ENCODE measurements around the gene NRCAM. TPM values are rescaled to one million over a fixed set of nuclear protein-coding genes. Genes with fewer than 3 reads are reported as not detected.
A peak's percentile ranks its signal among the peaks of the same experiment; 100 is the strongest.
"Not testable (repeated sequence)": the region's sequence is repeated elsewhere in the genome, so short reads cannot be mapped to it uniquely, and the experiment has no call there.

The NRCAM gene
- polyA plus RNA-seq, 3 donors from 2014 or later = not detected

- no peak for DNase-seq
- no peaks in the 10 kb centered on the region for H3K4me1 Mint-ChIP-seq
- H3K9me3 Mint-ChIP-seq = no peaks in the 10 kb centered on the region
- no peak overlapping the region for H3K4me3 Mint-ChIP-seq
- peaks cover 14 to 52% (median 30%) of the 10 kb centered on the region in 3 donors for H3K36me3 Mint-ChIP-seq
- H3K27me3 Mint-ChIP-seq (ENCODE audit: low read depth in 3 of 3) = no peaks in the 10 kb centered on the region
- no peak overlapping the region for H3K27ac Mint-ChIP-seq
These were observed 23.5 kb upstream of the NRCAM start for GRCh38 chr7:108479751-108480150.

- H3K36me3 Mint-ChIP-seq = peaks cover 10 to 50% (median 30%) of the 10 kb centered on the region in 3 donors
These were observed 22.9 kb upstream of the NRCAM start for GRCh38 chr7:108479118-108479517.

GRCh38 chr7:108468246-108468645 lies 12.0 kb upstream of the NRCAM start:
- Mint-ChIP-seq H3K4me3 (no peak overlapping the region), H3K27ac (no peak overlapping the region), H3K36me3 (peaks cover under 1 to 3% (median 3%) of the 10 kb centered on the region in 3 donors), H3K27me3 (ENCODE audit: low read depth in 3 of 3) (peaks cover 0 to 8% (median 2%) of the 10 kb centered on the region in 3 donors), H3K9me3 (no peaks in the 10 kb centered on the region), H3K4me1 (no peaks in the 10 kb centered on the region)
- no peak for DNase-seq

More at GRCh38 chr7:108479118-108479517, 22.9 kb upstream of the NRCAM start:
- Mint-ChIP-seq H3K9me3 (no peaks in the 10 kb centered on the region), H3K4me3 (no peak overlapping the region), H3K27me3 (ENCODE audit: low read depth in 3 of 3) (no peaks in the 10 kb centered on the region), H3K27ac (no peak overlapping the region), H3K4me1 (no peaks in the 10 kb centered on the region)
- no peak for DNase-seq

GRCh38 chr7:108467391-108467790 lies 11.2 kb upstream of the NRCAM start:
- no peak overlapping the region for H3K4me3 Mint-ChIP-seq
- no peaks in the 10 kb centered on the region for H3K4me1 Mint-ChIP-seq
- no peaks in the 10 kb centered on the region for H3K9me3 Mint-ChIP-seq
- H3K27me3 Mint-ChIP-seq (ENCODE audit: low read depth in 3 of 3) = peaks cover 0 to 8% (median 2%) of the 10 kb centered on the region in 3 donors
- DNase-seq = no peak
- peaks cover 0 to 3% (median 2%) of the 10 kb centered on the region in 3 donors for H3K36me3 Mint-ChIP-seq
- H3K27ac Mint-ChIP-seq = no peak overlapping the region

- H3K9me3 Mint-ChIP-seq, H3K27ac Mint-ChIP-seq, H3K36me3 Mint-ChIP-seq, H3K4me1 Mint-ChIP-seq, H3K4me3 Mint-ChIP-seq, DNase-seq: not testable (repeated sequence)
- H3K27me3 Mint-ChIP-seq (ENCODE audit: low read depth in 3 of 3) = peaks cover 0 to 14% (median 2%) of the 10 kb centered on the region in 3 donors
These were observed 10.1 kb upstream of the NRCAM start for GRCh38 chr7:108466322-108466721.

- Mint-ChIP-seq H3K4me1 (no peaks in the 10 kb centered on the region), H3K27ac (no peak overlapping the region), H3K9me3 (no peaks in the 10 kb centered on the region), H3K36me3 (peaks cover 3% of the 10 kb centered on the region in 3 donors), H3K27me3 (ENCODE audit: low read depth in 3 of 3) (peaks cover 4 to 14% (median 4%) of the 10 kb centered on the region in 3 donors), H3K4me3 (no peak overlapping the region)
- no peak for DNase-seq
These were observed 8.5 kb upstream of the NRCAM start for GRCh38 chr7:108464743-108465142.

GRCh38 chr7:108463613-108464012 lies 7.4 kb upstream of the NRCAM start:
- Mint-ChIP-seq H3K27me3 (ENCODE audit: low read depth in 3 of 3) (peaks cover 4 to 19% (median 4%) of the 10 kb centered on the region in 3 donors), H3K27ac (no peak overlapping the region), H3K4me1 (no peaks in the 10 kb centered on the region), H3K36me3 (peaks cover 3 to 4% (median 3%) of the 10 kb centered on the region in 3 donors), H3K9me3 (no peaks in the 10 kb centered on the region), H3K4me3 (no peak overlapping the region)
- no peak for DNase-seq

- peaks cover 8 to 15% (median 10%) of the 10 kb centered on the region in 3 donors for H3K36me3 Mint-ChIP-seq
These were observed 5.6 kb upstream of the NRCAM start for GRCh38 chr7:108461840-108462239.

GRCh38 chr7:108460964-108461363 lies 4.7 kb upstream of the NRCAM start:
- peaks cover 8 to 15% (median 10%) of the 10 kb centered on the region in 3 donors for H3K36me3 Mint-ChIP-seq
- no peak for DNase-seq
- H3K27ac Mint-ChIP-seq = no peak overlapping the region
- peaks cover 4 to 34% (median 7%) of the 10 kb centered on the region in 3 donors for H3K27me3 Mint-ChIP-seq (ENCODE audit: low read depth in 3 of 3)
- H3K9me3 Mint-ChIP-seq = peaks cover 0 to 1% (median 0%) of the 10 kb centered on the region in 6 donors
- H3K4me1 Mint-ChIP-seq = peaks cover 0 to 14% of the 10 kb centered on the region in 2 donors
- H3K4me3 Mint-ChIP-seq = no peak overlapping the region

More at GRCh38 chr7:108461840-108462239, 5.6 kb upstream of the NRCAM start:
- no peak overlapping the region for H3K27ac Mint-ChIP-seq
- H3K4me3 Mint-ChIP-seq = no peak overlapping the region
- H3K27me3 Mint-ChIP-seq (ENCODE audit: low read depth in 3 of 3) = peaks cover 4 to 34% (median 5%) of the 10 kb centered on the region in 3 donors
- DNase-seq = no peak
- peaks cover 0 to 13% of the 10 kb centered on the region in 2 donors for H3K4me1 Mint-ChIP-seq
- H3K9me3 Mint-ChIP-seq = peaks cover 0 to 1% (median 0%) of the 10 kb centered on the region in 6 donors

GRCh38 chr7:108459922-108460551 lies 3.8 kb upstream of the NRCAM start:
- no peak for DNase-seq
- Mint-ChIP-seq H3K27me3 (ENCODE audit: low read depth in 3 of 3) (peaks cover 4 to 34% (median 7%) of the 10 kb centered on the region in 3 donors), H3K9me3 (peaks cover 0 to 1% (median 0%) of the 10 kb centered on the region in 6 donors)

GRCh38 chr7:108457871-108458270 lies 1.6 kb upstream of the NRCAM start:
- H3K27me3 Mint-ChIP-seq (ENCODE audit: low read depth in 3 of 3) = peaks cover 2 to 45% (median 10%) of the 10 kb centered on the region in 3 donors
- H3K4me3 Mint-ChIP-seq = peak overlapping the region in 1 of 5 donors; percentile 50
- H3K27ac Mint-ChIP-seq = no peak overlapping the region
- peaks cover 0 to 1% (median 0%) of the 10 kb centered on the region in 6 donors for H3K9me3 Mint-ChIP-seq
- peaks cover 0 to 14% of the 10 kb centered on the region in 2 donors for H3K4me1 Mint-ChIP-seq
- DNase-seq = no peak
- peaks cover 8 to 12% (median 10%) of the 10 kb centered on the region in 3 donors for H3K36me3 Mint-ChIP-seq

More at GRCh38 chr7:108459922-108460551, 3.8 kb upstream of the NRCAM start:
- no peak overlapping the region for H3K4me3 Mint-ChIP-seq
- H3K27ac Mint-ChIP-seq = no peak overlapping the region
- peaks cover 0 to 14% of the 10 kb centered on the region in 2 donors for H3K4me1 Mint-ChIP-seq
- peaks cover 8 to 15% (median 10%) of the 10 kb centered on the region in 3 donors for H3K36me3 Mint-ChIP-seq

- H3K36me3 Mint-ChIP-seq = peaks cover 7 to 12% (median 9%) of the 10 kb centered on the region in 3 donors
- H3K9me3 Mint-ChIP-seq = peaks cover 0 to 1% (median 0%) of the 10 kb centered on the region in 6 donors
- H3K4me3 Mint-ChIP-seq = peak overlapping the region in 3 of 5 donors; percentile 7 to 50 (median 29)
- peaks cover 0 to 14% of the 10 kb centered on the region in 2 donors for H3K4me1 Mint-ChIP-seq
- H3K27ac Mint-ChIP-seq = no peak overlapping the region
- no peak for DNase-seq
- peaks cover 2 to 48% (median 13%) of the 10 kb centered on the region in 3 donors for H3K27me3 Mint-ChIP-seq (ENCODE audit: low read depth in 3 of 3)
These were observed 757 bp upstream of the NRCAM start for GRCh38 chr7:108456845-108457540.

- peaks cover 4 to 12% (median 6%) of the 10 kb centered on the region in 3 donors for H3K36me3 Mint-ChIP-seq
- no peak overlapping the region for H3K4me3 Mint-ChIP-seq
- H3K27ac Mint-ChIP-seq = no peak overlapping the region
- no peak for DNase-seq
- peaks cover 0 to 1% (median 0%) of the 10 kb centered on the region in 6 donors for H3K9me3 Mint-ChIP-seq
- peaks cover 2 to 47% (median 11%) of the 10 kb centered on the region in 3 donors for H3K27me3 Mint-ChIP-seq (ENCODE audit: low read depth in 3 of 3)
- peaks cover 0 to 14% of the 10 kb centered on the region in 2 donors for H3K4me1 Mint-ChIP-seq
These were observed 662 bp downstream of the NRCAM start for GRCh38 chr7:108455551-108455997.
